Endothelial cell of umbilical vein (primary cell): ENCODE measurements around the gene PRKG1.

Experiments used
- CTCF ChIP-seq, 2 donors: IDR thresholded peaks; 1 replicate in 1 of 2; 2 replicates in 1 of 2; pipeline ENCODE4 v1.5.1; 2011; ENCODE audit warnings: low read length in 2 of 2, mild to moderate bottlenecking in 2 of 2, moderate library complexity in 2 of 2, control low read depth in 1 of 2, inconsistent platforms in 1 of 2, low read depth in 1 of 2; ENCODE audit not compliant: insufficient read depth in 1 of 2; ENCODE audit errors: extremely low read depth in 1 of 2
- EZH2 ChIP-seq: IDR thresholded peaks from 2 replicates; pipeline ENCODE4 v1.6.1; 2012; ENCODE audit warnings: borderline replicate concordance, low read depth, mild to moderate bottlenecking, moderate library complexity, low read length, inconsistent platforms; ENCODE audit not compliant: severe bottlenecking
- MYC ChIP-seq: IDR thresholded peaks from one replicate; pipeline ENCODE4 v1.6.1; 2011; ENCODE audit warnings: mild to moderate bottlenecking, low read depth, low read length
- POLR2A ChIP-seq: IDR thresholded peaks from 2 replicates; pipeline ENCODE4 v1.6.1; 2012; ENCODE audit warnings: low read depth, mild to moderate bottlenecking, control low read depth, low read length

- TF ChIP-seq MYC = no peak
- TF ChIP-seq EZH2 = no peak
- TF ChIP-seq CTCF (IDR thresholded peaks at IDR 0.05; ENCODE audit: extremely low read depth in 1 of 2, insufficient read depth in 1 of 2, low read depth in 1 of 2, low read length in 2 of 2) = no peak
- TF ChIP-seq POLR2A = no peak
Measured at GRCh38 chr10:51052163-51052562, 22.1 kb upstream of the PRKG1 start.
